Prostate gland (tissue), 2 donors: Measurements from ENCODE around the gene MAPK6.

Experiments
- CTCF ChIP-seq, 4 experiments: fragments of 200-600 bp in 2 of 4; fragments of 450-650 bp in 2 of 4; sonication (generic) in 2 of 4; IDR thresholded peaks; 1 replicate in 3 of 4; 2 replicates in 1 of 4; pipeline ENCODE4 v1.5.1; 2016 to 2019; ENCODE audit warnings: antibody characterized with exemption in 4 of 4, mild to moderate bottlenecking in 2 of 4, moderate library complexity in 2 of 4
- POLR2A ChIP-seq: fragments of 450-650 bp; IDR thresholded peaks from one replicate; pipeline ENCODE4 v1.6.1; 2016; ENCODE audit warnings: antibody characterized with exemption, mild to moderate bottlenecking

- no peak for TF ChIP-seq CTCF (IDR thresholded peaks at IDR 0.05)
- TF ChIP-seq POLR2A = no peak
Observed at GRCh38 chr15:52080706-52081392, 61.8 kb downstream of the MAPK6 start.
